GM19043 (cell line): ENCODE results near the gene DAP3.
"Not testable (repeated sequence)": the region's sequence is repeated elsewhere in the genome, so short reads cannot be mapped to it uniquely, and the experiment has no call there.

Experiments
- ATAC-seq: cut with Tn5 transposase; IDR thresholded peaks from one replicate; pipeline ENCODE4 v1.9.1; 2021; ENCODE audit warnings: low read depth; ENCODE audit not compliant: unreplicated experiment

DAP3 gene

GRCh38 chr1:155689081-155689607 is at the start of gene DAP3:
TSS of gene DAP3 (plus strand) at chr1:155689091. CDS start at chr1:155709780, 20,689 bp downstream.
- ATAC-seq, result peak; percentile 20

DNA sequence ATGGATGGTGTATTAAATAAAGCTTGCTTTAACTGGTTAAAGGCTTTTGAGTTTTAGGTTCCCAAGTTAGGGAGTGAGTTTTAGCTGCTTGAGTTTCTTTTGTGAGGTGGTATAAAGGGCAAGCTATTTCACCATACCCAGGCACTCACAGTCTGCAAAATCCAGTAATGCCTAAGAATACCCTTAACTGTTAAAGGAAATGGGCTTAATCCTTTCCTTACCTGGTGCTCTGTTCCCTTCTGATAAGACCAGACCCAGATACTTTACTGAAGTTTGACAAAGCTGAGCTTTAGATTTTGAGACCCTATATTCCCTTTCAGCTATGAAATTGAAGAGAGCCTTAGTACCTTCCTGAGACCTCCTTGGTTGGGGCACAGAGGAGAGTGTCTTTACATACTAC is 48.5 kb upstream of the DAP3 start:
- ATAC-seq, result no peak

GRCh38 chr1:155642559-155643180 is 46.2 kb upstream of the DAP3 start:
- ATAC-seq, result not testable (repeated sequence)

GRCh38 chr1:155643230-155643629 is 45.7 kb upstream of the DAP3 start:
- ATAC-seq, result no peak

DNA sequence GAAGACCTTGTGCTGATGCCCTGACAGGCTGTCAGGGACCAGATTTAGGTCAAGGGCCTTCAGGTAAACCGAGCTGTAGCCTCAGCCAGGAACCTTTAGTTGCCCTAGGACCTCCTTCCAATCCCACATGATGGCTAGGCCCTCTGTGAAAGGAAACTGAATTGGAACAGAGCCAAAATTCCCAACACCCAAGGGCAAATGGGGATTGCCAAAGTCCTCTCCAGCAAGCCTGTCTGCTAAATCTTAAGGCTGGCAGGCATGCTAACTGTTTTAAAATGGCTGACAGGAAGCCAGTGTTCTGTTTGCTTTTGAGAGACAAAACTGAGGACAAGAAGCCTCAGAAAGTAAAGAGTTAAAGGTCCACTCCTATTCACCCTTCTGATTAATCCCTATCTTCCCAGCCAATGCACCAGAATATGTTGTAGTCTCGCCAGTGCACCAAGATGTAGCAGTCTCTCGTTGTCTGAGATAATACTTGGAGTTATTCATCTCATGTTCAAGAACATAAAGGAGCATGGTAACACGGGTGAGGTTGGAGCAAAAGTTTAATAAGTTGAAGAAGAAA is 43.8 kb upstream of the DAP3 start:
- no peak for ATAC-seq

- no peak for ATAC-seq
Measured at GRCh38 chr1:155645648-155646047, 43.2 kb upstream of the DAP3 start.

GRCh38 chr1:155646307-155646706 is 42.6 kb upstream of the DAP3 start:
- no peak for ATAC-seq

DNA sequence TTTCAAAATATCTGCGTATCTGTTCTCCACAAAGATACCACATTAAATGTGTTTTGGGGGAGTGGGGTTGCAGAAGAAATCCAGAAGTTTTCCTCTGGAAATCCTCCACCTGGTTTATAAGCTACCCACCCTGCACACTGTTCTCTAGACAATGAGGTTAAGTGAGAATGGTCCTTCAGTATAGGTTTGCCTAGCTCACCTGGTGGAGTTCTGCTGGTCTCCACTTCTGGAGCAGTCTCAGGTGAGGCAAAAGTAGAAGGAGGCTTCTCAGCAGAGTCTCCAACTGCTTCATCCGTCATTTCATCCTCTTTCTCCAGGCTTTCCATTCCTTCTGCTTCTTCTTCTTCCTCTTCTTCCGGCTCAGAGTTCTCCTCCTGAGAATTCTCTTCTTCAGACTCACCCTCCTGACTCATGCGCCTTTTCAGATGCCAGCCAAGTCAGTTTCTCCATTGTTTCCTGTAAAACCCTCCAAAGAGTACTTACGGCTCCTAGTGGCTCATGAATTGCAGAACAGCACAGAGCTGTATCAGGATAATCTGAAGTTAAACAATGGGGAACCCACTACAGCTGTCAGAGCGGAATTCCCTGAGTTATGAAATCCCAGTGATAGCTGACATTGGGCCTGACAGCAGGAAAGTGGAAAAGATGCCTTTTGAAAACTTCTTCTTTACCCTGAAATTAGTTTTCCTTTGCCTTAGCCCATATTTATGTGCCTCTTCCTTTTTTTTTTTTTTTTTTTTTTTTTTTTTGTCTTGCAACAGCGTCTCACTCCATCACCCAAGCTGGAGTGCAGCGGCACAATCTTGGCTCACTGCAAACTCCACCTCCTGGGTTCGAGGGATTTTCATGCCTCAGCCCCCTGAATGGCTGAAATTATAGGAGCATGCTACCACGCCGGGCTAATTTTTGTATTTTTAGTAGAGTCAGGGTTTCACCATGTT is 40.4 kb upstream of the DAP3 start:
- ATAC-seq, result no peak

GRCh38 chr1:155649676-155650075 is 39.2 kb upstream of the DAP3 start:
- ATAC-seq, result no peak

DNA sequence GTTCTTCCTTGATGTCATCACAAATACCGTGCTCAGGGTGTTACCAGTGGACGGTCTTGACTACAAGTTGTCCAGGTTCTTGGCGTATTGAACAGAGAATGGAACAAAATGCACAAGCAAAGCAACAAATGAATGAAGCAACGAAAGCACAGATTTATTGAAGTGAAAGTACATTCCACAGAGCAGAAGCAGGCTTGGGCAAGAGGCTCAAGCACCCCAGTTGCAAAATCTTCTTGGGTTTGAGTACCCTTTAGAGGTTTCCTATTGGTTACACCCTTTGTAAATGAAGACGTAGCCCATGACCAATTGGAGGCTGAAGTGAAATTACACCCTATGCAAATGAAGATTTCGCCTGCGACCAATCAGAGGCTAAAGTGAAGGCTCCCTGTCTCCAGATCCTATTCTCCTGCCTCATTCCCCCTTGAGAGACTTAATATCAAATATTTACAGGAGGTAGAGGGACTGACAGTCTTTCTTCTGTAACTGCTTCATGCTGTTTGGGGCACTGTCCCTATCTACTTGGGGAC is 38.6 kb upstream of the DAP3 start:
- no peak for ATAC-seq

DNA sequence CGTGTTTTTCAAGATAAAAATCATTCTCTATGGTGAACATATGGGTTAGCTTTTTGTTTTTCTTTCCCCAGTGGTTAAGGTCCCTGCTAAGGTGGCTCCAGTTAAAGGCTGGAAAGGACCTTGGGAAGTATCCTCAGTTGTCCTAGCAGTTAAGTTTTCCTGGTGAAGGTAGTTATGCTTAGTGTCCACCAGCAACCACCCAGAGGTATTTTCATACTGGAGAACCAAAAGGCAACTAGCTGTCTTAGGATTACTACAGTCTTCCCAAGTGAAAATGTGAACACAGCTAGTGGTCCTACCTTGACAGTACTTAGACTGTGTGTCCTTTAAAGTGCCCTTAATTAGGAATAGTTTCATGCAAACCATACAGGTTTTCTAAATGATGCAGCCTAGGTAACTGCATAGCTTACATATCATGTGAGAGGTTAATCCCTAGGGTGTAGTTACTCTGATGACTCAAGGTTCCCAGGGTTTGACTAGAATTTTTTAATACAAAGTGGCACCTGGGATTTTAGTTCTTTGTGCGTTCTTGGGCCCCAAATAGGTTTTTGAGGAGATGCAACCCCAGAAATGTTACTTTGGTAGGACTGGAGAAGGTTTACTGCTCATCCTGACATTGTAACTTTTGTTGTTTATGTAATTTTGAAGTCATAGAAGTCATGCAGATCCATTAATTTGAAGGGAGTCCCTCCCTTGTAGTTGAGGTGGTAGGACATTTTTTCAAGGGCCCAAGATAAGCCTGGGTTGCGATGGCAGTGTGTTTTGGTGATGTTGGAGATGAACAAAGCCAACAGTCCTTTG is 36.8 kb upstream of the DAP3 start:
- no peak for ATAC-seq

DNA sequence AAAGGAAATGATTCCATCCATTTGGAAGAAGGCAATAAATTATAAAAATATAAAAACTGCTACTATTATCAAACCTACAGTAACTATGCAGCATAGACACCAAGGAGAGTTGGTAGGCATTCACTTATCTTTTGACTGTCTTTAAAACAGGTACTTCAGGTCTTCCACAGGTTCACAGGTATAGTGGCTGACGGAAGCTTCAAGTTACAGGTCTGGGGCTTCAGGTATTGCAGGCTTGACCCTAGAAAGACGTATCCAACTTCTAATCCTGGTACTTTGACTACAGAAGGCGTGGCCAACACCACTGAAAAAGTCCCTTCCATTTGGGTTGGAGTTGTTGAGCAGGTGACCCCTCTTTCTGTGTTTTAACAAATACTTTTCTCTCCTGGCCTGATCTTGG is 35.9 kb upstream of the DAP3 start:
- no peak for ATAC-seq

- ATAC-seq, result no peak
Measured at GRCh38 chr1:155657463-155657862, 31.4 kb upstream of the DAP3 start.

DNA sequence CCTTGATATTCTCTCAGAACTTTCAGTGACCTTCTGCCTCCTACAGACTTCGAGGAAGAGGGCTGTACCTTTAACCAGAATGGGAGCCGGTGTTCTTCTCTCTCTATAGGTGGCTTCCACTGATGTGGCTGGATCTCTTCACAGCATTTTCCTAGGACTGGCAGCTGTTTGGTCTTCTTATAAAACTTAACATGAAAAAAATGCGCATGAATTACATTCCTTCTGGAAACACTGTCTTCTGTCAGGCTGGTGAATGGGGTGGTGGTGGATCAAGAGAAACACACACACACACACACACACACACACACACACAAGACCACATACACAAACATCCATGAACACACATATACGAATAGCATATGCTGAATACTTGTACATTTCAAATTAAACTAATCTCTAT is 27.7 kb upstream of the DAP3 start:
- ATAC-seq, result not testable (repeated sequence)

DNA sequence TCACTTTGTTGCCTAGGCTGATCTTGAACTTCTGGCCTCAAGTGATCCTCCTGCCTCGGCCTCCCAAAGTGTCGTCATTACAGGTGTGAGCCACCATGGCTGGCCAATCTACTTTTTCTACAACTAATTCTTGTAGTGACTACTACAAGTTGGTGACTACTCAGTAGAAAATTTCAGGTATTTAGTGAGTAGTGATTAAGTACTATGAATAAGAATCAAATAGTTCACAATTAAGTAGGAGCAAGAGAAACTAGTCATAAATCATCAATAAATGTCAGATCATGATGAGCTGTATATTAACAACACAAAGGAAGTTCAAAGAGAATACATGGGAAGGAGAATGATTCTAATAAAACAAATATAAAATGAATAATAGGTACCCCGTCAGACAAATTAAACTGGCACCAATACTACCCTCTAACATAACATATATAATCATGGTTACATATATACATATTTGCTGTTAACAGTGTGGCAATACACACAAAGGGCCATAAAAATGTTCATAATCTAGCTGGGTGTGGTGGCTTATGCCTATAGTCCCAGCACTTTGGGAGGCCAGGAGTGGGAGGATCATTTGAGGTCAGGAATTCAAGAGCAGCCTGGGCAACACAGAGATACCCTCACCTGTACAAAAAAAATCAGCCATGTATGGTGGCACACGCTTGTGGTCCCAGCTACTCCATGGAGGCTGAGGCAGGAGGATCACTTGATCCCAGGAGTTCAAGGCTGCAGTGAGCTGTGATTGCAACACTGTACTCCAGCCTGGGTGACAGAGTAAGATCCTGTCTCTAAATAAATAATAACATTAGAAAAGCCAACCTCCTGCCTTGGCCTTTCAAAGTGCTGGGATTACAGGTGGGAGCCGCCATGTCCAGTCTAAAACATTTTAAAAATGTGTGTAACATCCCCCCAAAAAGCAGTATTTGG is 19.4 kb upstream of the DAP3 start:
- no peak for ATAC-seq

- ATAC-seq, result no peak
Measured at GRCh38 chr1:155671750-155672149, 17.1 kb upstream of the DAP3 start.

DNA sequence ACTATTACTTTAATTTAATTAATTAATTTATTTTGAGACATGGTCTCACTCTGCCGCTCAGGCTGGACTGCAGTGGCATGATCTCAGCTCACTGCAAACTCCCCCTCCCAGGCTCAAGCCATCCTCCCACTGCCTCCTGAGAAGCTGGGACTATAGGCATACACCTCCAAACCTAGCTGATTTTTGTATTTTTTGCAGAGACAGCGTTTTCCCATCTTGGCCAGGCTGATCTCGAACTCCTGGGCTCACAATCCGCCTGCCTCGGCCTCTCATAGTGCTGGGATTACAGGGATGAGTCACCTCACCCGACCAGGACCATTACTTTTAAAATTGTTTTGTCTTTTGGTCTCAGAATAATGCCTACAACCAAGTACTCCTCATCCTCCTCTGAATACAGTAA is 15.9 kb upstream of the DAP3 start:
- ATAC-seq, result no peak

DNA sequence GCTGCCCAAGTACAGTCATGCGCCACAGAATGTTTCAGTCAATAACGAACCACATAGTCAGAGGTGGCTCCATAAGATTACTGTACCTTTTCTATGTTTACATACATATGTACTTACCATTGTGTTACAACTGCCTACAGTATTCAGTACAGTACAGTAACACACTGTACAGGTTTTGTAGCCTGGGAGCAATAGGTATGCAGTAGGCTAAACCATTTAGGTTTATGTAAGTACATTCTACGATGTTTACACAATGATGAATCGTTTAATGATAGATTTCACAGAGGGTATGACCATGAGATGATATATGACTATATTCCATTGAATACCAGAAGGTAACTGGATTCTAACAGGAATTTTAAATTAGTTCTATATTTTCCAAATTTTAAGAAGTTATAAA is 10.9 kb upstream of the DAP3 start:
- ATAC-seq, result no peak

GRCh38 chr1:155678992-155679391 is 9.9 kb upstream of the DAP3 start:
- not testable (repeated sequence) for ATAC-seq
